ENCODE data around the gene LIN28B.
A peak's percentile ranks its signal among the peaks of the same experiment; 100 is the strongest.
"Not testable (repeated sequence)": the region's sequence is repeated elsewhere in the genome, so short reads cannot be mapped to it uniquely, and the experiment has no call there.

LIN28B gene

GRCh38 chr6:104987218-104987617, 30.3 kb downstream of the LIN28B start:
- no peak for DNase-seq (ENCODE audit: low read depth)
- TF ChIP-seq, protein P1, sequence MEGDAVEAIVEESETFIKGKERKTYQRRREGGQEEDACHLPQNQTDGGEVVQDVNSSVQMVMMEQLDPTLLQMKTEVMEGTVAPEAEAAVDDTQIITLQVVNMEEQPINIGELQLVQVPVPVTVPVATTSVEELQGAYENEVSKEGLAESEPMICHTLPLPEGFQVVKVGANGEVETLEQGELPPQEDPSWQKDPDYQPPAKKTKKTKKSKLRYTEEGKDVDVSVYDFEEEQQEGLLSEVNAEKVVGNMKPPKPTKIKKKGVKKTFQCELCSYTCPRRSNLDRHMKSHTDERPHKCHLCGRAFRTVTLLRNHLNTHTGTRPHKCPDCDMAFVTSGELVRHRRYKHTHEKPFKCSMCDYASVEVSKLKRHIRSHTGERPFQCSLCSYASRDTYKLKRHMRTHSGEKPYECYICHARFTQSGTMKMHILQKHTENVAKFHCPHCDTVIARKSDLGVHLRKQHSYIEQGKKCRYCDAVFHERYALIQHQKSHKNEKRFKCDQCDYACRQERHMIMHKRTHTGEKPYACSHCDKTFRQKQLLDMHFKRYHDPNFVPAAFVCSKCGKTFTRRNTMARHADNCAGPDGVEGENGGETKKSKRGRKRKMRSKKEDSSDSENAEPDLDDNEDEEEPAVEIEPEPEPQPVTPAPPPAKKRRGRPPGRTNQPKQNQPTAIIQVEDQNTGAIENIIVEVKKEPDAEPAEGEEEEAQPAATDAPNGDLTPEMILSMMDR (IDR thresholded peaks at IDR 0.05; ENCODE audit: control insufficient read depth, insufficient read depth, low read depth, low read length, missing control alignments): no peak
- H3K4me3 ChIP-seq (ENCODE audit: control insufficient read depth, low read depth, low read length): no peak overlapping the region

DNA sequence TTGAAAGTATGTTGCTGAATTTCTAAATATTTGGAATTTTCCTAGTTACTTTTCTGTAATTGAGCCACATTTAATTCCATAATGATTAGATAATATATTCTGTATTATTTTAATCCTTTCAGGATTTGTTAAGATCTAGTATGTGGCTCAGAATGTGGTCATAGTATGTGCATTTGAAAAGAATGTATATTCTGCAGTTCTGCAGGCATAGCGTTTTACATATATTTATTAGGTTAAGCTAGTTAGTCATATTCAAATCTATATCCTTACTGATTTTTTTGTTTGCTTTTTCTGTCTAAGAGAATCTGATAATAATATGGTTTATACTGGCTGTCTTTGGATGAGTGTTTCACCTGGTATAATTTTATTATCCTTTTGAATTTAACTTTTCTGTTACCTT, 33.2 kb downstream of the LIN28B start:
- H3K4me3 ChIP-seq (ENCODE audit: control insufficient read depth, low read depth, low read length): no peak overlapping the region
- TF ChIP-seq, protein P1 (IDR thresholded peaks at IDR 0.05; ENCODE audit: control insufficient read depth, insufficient read depth, low read depth, low read length, missing control alignments): no peak
- no peak for DNase-seq (ENCODE audit: low read depth)

DNA sequence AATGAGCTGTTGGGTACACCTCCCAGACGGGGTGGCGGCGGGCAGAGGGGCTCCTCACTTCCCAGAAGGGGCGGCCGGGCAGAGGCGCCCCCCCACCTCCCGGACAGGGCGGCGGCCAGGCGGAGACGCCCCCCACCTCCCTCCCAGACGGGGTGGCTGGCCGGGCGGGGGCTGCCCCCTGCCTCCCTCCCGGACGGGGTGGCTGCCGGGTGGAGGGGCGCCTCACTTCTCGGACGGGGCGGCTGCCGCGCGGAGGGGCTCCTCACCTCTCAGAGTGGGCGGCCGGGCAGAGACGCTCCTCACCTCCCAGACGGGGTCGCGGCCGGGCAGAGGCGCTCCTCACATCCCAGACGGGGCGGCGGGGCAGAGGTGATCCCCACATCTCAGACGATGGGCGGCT, 34.2 kb downstream of the LIN28B start:
- H3K4me3 ChIP-seq (ENCODE audit: control insufficient read depth, low read depth, low read length): not testable (repeated sequence)

DNA sequence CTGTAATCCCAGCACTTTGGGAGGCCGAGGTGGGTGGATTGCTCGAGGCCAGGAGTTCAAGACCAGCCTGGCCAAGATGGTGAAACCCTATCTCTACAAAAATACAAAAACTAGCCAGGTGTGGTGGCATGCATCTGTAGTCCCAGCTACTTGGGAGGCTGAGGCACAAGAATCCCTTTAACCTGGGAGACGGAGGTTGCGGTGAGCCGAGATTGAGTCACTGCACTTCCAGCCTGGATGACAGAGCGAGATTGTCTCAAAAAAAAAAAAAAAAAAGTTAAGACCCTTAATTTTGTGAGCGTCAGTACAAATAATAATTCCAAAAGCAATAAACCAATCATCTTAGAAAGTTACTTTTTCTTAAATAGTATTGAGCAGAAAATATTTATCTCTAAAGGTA, 36.7 kb downstream of the LIN28B start:
- DNase-seq (ENCODE audit: low read depth); H3K4me3 ChIP-seq (ENCODE audit: control insufficient read depth, low read depth, low read length): not testable (repeated sequence)

More for the DNA sequence above, 34.2 kb downstream of the LIN28B start:
- DNase-seq (ENCODE audit: low read depth): not testable (repeated sequence)

- peak; percentile 1 for DNase-seq (ENCODE audit: low read depth)
- no peak overlapping the region for H3K4me3 ChIP-seq (ENCODE audit: control insufficient read depth, low read depth, low read length)
- TF ChIP-seq, protein P1 (IDR thresholded peaks at IDR 0.05; ENCODE audit: control insufficient read depth, insufficient read depth, low read depth, low read length, missing control alignments): peak; percentile 28
Measured at GRCh38 chr6:104995989-104996617, 39.2 kb downstream of the LIN28B start.

DNA sequence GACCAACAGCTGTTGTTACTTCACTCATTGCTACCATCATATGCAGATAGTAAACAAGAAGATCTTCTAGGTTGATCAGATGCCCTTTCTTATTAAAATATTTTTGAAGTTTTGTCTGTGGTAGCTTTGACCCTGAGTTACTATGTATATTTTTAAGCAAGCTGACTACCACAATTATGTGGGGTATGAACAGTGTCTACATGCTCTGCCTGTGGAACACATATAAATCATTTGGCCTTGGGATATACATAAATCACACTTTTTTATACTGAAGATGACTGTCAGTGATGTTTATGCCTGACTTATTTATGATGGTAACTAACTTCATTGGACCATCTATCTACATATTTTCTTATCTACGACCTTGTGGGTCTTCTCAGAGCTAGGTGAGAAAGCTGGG, 44.2 kb downstream of the LIN28B start:
- DNase-seq (ENCODE audit: low read depth): no peak
- no peak overlapping the region for H3K4me3 ChIP-seq (ENCODE audit: control insufficient read depth, low read depth, low read length)
- TF ChIP-seq, protein P1 (IDR thresholded peaks at IDR 0.05; ENCODE audit: control insufficient read depth, insufficient read depth, low read depth, low read length, missing control alignments): no peak

- TF ChIP-seq, protein P1 (IDR thresholded peaks at IDR 0.05; ENCODE audit: control insufficient read depth, insufficient read depth, low read depth, low read length, missing control alignments): no peak
- DNase-seq (ENCODE audit: low read depth): no peak
- H3K4me3 ChIP-seq (ENCODE audit: control insufficient read depth, low read depth, low read length): no peak overlapping the region
Measured at GRCh38 chr6:105001906-105002305, 45.0 kb downstream of the LIN28B start.

DNA sequence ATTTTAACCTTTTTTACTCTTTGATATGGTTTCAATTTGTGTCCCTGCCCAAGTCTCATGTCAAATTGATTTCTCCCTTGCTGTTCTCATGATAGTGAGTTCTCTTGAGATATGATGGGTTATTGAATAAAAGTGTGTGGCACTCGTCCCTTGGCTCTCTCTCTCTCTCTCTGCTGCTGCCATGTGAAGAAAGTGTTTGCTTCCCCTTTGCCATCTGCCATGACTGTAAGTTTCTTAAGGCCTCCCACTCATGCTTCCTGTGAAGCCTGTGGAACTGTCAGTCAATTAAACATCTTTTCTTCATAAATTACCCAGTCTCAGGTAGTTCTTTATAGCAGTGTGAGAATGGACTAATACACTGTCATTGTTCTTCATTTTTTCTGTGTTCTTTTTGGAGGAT, 48.5 kb downstream of the LIN28B start:
- no peak for DNase-seq (ENCODE audit: low read depth)
- H3K4me3 ChIP-seq (ENCODE audit: control insufficient read depth, low read depth, low read length): no peak overlapping the region
- TF ChIP-seq, protein P1 (IDR thresholded peaks at IDR 0.05; ENCODE audit: control insufficient read depth, insufficient read depth, low read depth, low read length, missing control alignments): no peak

DNA sequence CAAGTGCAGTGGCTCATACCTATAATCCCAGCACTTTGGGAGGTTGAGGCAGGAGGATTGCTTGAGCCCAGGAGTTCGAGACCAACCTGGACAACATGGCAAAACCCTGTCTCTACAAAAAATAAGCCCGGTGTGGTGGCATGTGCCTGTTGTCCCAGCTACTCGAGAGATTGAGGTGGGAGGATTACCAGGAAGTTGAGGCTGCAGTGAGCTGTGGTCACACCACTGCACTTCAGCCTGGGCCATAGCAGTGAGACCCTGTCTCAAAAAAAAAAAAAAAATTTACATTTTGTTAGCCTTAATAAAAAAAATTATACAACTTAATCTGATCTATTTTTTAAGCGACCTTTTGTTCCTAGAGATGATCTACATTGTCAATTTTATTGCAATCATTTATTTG, 56.6 kb downstream of the LIN28B start:
- not testable (repeated sequence) for DNase-seq (ENCODE audit: low read depth); H3K4me3 ChIP-seq (ENCODE audit: control insufficient read depth, low read depth, low read length)
